GM21528 (cell line): ENCODE measurements around the gene TRIM33.
A peak's percentile ranks its signal among the peaks of the same experiment; 100 is the strongest.
"Not testable (repeated sequence)": the region's sequence is repeated elsewhere in the genome, so short reads cannot be mapped to it uniquely, and the experiment has no call there.

ENCODE experiments used
- ATAC-seq: cut with Tn5 transposase; IDR thresholded peaks from one replicate; pipeline ENCODE4 v1.9.1; 2021; ENCODE audit warnings: mild to moderate bottlenecking, moderate library complexity; ENCODE audit not compliant: unreplicated experiment, low FRiP score

Gene TRIM33

GRCh38 chr1:114512595-114513280, 1.7 kb upstream of the TRIM33 start:
- ATAC-seq, result no peak

- ATAC-seq, result peak; percentile 62
Observed at GRCh38 chr1:114510274-114511031, 550 bp downstream of the TRIM33 start.

DNA sequence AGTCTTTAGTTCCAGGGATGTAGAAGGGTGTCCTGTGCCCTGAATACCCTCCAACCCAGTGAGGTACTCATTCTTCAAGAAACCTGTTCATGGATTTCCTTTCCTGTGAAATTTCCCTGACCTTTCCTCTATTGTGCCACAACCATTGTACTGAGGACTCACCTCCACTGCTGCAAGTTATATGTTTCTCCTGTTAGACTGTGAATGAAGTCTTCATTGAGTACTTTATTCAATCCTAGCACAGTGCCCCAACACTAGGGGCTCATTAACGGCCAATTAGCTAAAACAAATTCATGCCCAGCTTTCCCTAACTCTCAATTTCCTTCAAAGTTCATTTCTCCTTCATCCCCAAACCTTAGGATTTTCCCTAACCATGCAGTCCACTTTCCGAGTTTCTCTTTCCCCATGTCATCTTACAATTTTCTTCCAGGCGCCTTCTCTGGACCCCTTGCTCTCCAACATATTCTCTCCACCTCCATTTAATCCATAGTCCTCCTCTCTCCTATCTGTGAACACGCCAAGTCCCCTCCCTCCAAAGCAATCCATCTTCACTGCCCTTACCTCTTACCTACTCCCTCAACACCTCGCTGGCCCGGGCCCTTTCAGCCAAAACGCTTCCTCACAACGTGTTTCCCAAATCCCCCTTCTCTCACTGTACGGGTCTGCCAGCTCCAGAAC, 1.3 kb downstream of the TRIM33 start:
- ATAC-seq, result no peak

DNA sequence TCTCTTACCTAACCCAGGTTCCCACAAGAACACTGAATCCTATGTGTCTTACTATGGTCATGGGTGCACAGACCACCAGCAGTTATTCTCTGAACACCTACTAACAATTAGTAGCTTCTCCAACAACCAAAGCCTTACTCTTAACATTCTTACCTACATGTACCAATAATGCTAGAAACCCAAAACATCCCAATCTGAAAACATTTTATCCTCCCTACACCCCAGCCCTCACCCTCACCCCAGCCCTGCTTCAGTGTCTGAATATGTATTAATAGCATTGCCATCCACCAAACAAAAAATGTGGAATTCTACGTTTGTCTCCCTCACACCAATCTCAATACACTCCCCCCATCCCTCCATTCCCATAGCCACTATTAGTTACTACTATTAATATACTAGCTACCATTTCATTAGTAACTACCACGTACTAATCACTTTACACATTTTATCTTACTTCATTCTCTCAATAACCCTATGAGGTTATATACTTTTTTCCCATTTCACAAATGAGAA, 2.6 kb downstream of the TRIM33 start:
- ATAC-seq, result no peak

GRCh38 chr1:114507513-114507912, 3.5 kb downstream of the TRIM33 start:
- ATAC-seq, result no peak

GRCh38 chr1:114505148-114505561, 5.8 kb downstream of the TRIM33 start:
- ATAC-seq, result no peak

DNA sequence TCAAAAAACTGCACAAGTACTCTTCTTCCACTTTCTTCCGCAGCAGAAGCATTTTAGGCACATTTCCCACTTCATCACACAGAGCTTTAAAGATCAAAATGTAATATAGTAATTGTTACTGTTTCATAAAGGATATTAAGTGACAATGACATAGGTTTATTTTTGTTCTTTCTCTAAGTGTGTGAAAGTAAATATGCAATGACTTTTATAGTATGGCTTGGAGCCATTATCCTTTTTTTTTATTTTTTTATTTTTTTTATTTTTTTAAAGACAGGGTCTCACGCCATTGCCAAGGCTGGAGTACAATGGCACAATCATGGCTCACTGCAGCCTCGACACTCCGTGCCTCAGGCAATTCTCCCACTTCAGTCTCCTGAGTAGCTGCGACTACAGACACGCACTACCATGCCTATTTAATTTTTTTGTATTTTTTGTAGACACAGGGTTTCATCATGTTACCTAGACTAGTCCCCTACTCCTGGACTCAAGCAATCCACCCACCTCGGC, 7.0 kb downstream of the TRIM33 start:
- no peak for ATAC-seq

- ATAC-seq, result no peak
Observed at GRCh38 chr1:114502080-114502479, 8.9 kb downstream of the TRIM33 start.

DNA sequence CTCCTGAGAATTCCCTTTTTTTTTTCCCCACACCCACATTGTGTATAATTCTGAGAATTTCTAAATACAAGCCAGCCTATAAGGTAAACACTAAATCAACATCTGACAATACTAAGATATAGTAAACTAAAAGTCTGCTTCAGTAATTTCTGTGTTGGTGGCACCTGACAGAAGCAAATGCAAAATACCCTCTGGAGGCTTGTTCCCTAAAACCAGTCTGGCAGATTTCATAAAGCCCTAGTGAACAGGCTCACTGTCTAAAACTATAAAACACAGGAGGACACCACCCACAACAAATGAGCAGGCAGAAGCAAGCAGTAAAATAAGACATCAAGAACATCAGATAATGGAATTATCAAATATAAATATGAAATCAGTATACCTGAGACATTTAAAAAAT, 11.5 kb downstream of the TRIM33 start:
- no peak for ATAC-seq

DNA sequence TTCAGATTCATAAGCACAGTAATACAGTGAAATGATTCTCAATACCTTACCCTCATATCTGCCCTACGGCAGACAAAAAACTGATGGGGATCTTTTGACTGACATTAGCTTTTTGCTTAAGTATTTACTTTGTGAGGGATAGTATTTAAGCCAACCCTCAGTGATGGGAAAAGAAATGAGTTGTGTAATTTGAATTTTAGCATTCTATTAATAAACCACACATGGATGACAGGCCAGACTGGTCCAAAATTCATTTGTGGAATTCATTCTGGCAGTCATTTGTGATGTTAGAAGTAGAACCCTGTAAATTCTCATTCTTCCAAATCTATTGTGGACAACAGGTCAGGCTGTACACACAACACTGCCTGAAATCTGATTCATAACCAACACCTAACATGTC, 14.9 kb downstream of the TRIM33 start:
- ATAC-seq, result no peak

DNA sequence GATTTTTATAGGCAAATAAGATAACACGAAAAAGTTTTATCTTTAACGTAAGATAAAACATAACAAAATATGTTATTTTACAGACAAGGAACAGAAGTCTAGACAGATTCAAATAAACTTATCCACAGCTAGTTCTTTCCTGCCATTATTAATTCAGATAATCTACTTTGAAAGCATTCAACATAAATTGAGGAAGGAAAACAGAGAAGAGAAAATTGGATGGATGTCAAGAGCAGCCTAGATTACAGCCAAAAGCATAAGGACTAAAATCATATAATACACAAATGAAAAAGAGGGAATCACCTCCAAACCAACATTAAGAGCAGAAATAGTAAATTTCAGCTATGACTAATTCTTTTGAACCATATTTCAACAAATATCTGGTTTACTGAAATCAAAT, 15.5 kb downstream of the TRIM33 start:
- ATAC-seq, result no peak

DNA sequence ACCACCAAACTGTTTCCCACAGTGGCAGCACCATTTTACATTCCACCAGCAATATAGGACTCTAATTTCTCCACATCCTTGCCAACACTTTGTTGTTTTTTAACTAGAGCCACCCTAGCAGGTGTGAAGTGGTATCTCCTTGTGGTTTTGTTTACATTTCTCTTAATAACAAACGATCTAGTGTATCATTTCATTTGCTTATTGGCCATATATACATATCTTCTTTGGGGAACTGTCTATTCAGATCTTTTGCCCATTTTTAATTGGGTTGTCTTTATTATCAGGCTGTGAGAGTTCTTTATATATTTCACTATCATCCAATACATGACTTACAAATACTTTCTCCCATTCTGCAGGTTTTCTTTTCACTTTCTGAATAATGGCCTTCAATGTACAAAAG, 18.0 kb downstream of the TRIM33 start:
- ATAC-seq, result no peak

- no peak for ATAC-seq
Observed at GRCh38 chr1:114490274-114490693, 20.7 kb downstream of the TRIM33 start.

- ATAC-seq, result no peak
Observed at GRCh38 chr1:114488739-114489138, 22.3 kb downstream of the TRIM33 start.

DNA sequence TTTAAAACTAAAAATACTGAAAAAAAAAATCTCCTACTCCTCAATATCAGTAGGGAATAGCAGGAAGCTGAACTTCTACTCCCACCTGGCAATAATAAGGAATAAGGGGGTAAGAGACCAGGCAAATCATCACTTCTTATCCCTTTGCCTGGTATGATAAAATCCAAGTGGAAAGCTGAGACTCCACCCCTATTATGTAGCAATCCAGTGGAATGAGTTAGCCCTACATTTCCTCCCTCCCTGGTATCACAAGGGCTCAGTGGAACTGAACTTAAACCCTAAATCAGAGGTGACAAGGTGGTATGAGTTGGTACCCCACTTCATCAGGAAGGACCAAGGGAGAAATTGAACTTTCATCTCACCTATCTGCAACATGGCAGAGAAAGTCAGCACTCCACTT, 25.7 kb downstream of the TRIM33 start:
- ATAC-seq, result no peak

DNA sequence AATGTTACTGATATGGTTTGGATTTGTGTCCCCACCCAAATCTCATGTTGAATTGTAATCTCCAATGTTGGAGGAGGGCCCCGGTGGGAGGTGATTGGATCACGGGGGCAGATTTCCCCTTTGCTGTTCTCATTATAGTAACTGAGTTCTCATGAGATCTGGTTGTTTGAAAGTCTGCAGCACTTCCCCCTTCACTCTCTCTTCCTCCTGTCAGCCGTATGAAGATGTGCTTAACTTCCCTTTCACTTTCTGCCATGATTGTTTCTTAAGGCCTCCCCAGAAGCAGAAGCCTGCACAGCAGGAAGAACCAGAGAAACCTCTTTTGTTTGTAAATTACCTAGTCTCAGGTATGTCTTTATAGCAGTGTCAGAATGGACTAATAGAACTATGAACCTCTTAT, 28.4 kb downstream of the TRIM33 start:
- peak; percentile 81 for ATAC-seq

DNA sequence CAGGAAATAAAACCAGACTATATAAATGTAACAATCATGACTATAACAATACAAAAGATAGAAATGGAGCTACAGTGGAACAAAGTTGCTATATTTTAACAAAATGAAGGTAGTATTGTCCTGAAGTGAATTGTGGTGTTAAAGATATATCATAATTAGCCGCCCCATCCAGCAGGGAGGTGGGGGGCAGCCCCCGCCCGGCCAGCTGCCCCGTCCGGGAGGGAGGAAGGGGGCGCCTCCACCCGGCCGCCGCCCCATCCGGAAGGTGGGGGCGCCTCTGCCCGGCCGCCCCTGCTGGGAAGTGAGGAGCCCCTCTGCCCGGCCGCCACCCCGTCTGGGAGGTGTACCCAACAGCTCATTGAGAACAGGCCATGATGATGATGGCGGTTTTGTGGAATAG, 31.4 kb downstream of the TRIM33 start:
- ATAC-seq, result not testable (repeated sequence)

- no peak for ATAC-seq
Observed at GRCh38 chr1:114479134-114479533, 31.9 kb downstream of the TRIM33 start.

- no peak for ATAC-seq
Observed at GRCh38 chr1:114473796-114474195, 37.2 kb downstream of the TRIM33 start.

GRCh38 chr1:114472408-114472807, 38.6 kb downstream of the TRIM33 start:
- ATAC-seq, result no peak

GRCh38 chr1:114470681-114471080, 40.3 kb downstream of the TRIM33 start:
- ATAC-seq, result no peak
